Measurements from ENCODE around the gene MED15. TPM values are rescaled to one million over a fixed set of nuclear protein-coding genes. Genes with fewer than 3 reads are reported as not detected.
A peak's percentile ranks its signal among the peaks of the same experiment; 100 is the strongest.

MED15 gene
- total RNA-seq, 1 donor from 2014 or later = 77.8 TPM

DNA sequence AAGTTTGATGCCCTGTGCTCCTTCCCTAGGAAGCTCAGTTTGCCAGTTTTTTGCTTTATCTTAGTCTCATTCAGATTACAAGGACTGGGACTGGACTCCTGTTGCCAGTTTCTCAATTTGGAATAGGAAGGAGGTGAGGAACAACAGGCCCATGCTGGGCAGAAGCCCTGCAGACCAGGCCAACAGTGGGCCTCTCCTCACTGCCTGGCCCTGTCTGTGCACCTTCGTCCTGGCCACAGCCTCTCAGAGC lies 23.7 kb downstream of the MED15 start:
- peaks cover 3% of the 10 kb centered on the region for H3K9me3 Mint-ChIP-seq (ENCODE audit: low read depth)
- peaks cover 2% of the 10 kb centered on the region for H3K4me1 Mint-ChIP-seq (ENCODE audit: low read depth)
- peaks cover 5% of the 10 kb centered on the region for H3K36me3 Mint-ChIP-seq (ENCODE audit: insufficient read depth)
- no peaks in the 10 kb centered on the region for H3K27me3 Mint-ChIP-seq
- no peak overlapping the region for H3K4me3 Mint-ChIP-seq (ENCODE audit: low read depth)
- no peak overlapping the region for H3K27ac Mint-ChIP-seq
- no peak for DNase-seq (ENCODE audit: low spot score, unreplicated experiment)
- TF ChIP-seq, protein P1, sequence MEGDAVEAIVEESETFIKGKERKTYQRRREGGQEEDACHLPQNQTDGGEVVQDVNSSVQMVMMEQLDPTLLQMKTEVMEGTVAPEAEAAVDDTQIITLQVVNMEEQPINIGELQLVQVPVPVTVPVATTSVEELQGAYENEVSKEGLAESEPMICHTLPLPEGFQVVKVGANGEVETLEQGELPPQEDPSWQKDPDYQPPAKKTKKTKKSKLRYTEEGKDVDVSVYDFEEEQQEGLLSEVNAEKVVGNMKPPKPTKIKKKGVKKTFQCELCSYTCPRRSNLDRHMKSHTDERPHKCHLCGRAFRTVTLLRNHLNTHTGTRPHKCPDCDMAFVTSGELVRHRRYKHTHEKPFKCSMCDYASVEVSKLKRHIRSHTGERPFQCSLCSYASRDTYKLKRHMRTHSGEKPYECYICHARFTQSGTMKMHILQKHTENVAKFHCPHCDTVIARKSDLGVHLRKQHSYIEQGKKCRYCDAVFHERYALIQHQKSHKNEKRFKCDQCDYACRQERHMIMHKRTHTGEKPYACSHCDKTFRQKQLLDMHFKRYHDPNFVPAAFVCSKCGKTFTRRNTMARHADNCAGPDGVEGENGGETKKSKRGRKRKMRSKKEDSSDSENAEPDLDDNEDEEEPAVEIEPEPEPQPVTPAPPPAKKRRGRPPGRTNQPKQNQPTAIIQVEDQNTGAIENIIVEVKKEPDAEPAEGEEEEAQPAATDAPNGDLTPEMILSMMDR (IDR thresholded peaks at IDR 0.05; ENCODE audit: unreplicated experiment) = no peak

DNA sequence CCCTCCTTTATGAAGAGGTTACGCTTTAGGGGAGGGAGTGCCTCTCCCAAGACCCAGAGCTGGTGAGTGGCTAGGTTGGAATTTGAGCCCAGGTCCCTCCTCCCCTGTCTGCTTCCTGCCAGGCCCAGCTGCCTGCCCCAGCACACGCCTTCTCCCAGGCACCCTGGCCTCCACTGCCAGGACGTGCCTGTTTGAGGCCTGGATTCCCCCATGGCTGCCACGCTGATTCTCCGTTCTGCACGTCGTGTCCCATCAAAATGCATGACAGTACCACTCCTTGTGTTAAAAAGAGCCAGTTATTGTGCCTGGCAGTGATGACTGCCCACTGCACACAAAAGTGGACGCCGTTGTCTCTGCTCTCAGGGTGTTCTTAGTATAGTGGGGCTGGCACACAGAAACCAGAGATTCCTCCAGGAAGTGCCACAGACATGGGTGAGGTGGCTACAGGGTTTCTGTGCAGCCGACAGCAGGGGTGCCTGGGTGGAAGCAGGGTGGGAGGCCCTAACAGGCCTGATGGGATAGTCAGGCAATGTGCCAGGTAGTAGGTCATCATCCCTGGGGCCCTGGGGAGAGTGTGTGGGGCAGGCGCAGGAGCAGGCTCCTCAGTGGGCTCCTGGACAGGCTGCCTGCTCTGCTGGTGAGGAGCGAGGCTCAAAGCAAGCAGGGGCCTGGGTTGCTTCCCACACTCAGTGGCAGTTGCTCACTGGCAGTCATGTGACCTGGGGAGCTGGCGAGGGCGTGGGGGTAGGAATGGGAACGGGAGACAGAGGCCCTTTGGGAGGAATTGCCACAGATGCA lies 24.2 kb downstream of the MED15 start:
- Mint-ChIP-seq H3K4me1 (ENCODE audit: low read depth) (peaks cover 2% of the 10 kb centered on the region), H3K4me3 (ENCODE audit: low read depth) (no peak overlapping the region), H3K9me3 (ENCODE audit: low read depth) (peaks cover 3% of the 10 kb centered on the region), H3K27me3 (no peaks in the 10 kb centered on the region), H3K27ac (no peak overlapping the region), H3K36me3 (ENCODE audit: insufficient read depth) (peaks cover 5% of the 10 kb centered on the region)
- TF ChIP-seq, protein P1 (IDR thresholded peaks at IDR 0.05; ENCODE audit: unreplicated experiment) = no peak
- no peak for DNase-seq (ENCODE audit: low spot score, unreplicated experiment)

DNA sequence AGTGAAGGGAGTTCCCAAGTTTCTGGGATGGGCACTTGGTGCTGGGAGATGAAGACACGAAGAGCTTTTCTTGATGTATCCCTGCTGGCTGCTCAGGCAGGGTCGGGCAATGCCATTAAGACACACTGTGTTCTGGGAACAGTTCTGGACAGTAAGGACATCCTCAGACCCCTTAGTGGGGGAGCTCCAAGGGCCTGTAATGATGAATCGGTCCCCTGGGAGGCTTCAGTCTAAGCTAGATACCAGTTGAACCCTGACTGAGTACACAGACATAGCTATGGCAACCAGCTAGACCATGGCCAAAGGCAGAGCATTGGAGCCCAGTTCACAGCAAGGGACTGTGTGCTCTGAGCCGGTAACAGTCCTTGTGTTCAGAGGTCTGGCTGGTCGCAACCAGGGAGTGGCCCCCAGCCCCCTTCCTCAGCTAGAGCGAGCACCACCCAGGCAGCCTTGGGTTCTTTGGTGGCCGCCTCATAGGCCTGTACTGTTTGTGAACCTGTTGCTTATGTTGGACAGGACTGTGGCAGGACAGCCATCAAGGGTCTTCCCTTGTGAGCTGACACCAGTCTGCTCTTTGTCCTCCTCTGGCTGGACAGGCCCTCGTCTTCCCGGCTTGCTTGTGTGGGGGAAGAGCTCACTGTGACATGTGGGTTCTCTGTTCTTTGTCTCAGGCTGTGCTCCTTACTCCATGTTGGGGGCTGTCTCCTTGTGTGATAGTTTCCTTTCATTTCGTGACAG lies 25.0 kb downstream of the MED15 start:
- TF ChIP-seq, protein P1 (IDR thresholded peaks at IDR 0.05; ENCODE audit: unreplicated experiment) = no peak
- peaks cover 3% of the 10 kb centered on the region for H3K9me3 Mint-ChIP-seq (ENCODE audit: low read depth)
- no peaks in the 10 kb centered on the region for H3K27me3 Mint-ChIP-seq
- DNase-seq (ENCODE audit: low spot score, unreplicated experiment) = no peak
- peaks cover 8% of the 10 kb centered on the region for H3K36me3 Mint-ChIP-seq (ENCODE audit: insufficient read depth)
- H3K4me1 Mint-ChIP-seq (ENCODE audit: low read depth) = peaks cover 2% of the 10 kb centered on the region
- H3K4me3 Mint-ChIP-seq (ENCODE audit: low read depth) = no peak overlapping the region
- peak overlapping the region; percentile 60 for H3K27ac Mint-ChIP-seq

DNA sequence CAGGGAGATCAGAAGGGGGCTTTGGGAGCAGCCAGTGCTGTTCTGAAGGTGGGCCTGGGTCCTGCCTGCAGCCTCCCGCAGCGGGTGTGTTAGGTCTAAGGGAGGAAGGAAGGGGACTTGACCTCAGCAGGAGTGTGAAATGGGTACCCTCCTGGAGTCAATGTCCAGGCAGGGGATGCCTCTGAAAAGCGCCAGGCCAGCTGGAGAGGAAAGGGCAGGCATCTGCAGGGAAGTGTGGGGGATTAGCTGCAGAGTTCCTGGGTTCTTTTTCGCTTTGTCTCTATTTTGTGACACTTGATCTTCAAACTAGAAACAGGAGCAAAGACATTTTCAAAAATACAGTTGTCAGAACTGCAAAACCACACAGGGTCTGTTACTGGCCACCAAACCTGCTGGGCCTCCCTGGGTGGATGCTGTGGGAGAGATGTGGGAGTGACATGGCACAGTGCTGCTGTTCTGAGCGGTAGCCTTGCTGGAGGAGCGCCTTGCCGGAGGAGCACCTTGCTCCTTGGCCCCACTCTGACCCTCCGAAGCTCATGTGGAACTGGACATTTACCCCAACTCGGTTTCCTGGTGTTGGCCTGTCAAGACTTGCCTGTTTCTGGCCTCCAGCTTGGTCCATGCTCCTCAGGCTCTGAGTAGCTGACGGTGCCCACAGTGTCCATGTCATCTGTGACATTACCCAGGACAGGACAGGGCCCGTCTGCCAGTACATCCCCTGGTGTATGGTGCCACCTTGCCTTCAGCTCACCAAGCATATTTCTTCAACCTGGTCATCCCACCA lies 25.9 kb downstream of the MED15 start:
- Mint-ChIP-seq H3K27ac (peak overlapping the region; percentile 60), H3K4me1 (ENCODE audit: low read depth) (peaks cover 2% of the 10 kb centered on the region), H3K4me3 (ENCODE audit: low read depth) (no peak overlapping the region), H3K36me3 (ENCODE audit: insufficient read depth) (peaks cover 6% of the 10 kb centered on the region), H3K27me3 (no peaks in the 10 kb centered on the region), H3K9me3 (ENCODE audit: low read depth) (no peaks in the 10 kb centered on the region)
- TF ChIP-seq, protein P1 (IDR thresholded peaks at IDR 0.05; ENCODE audit: unreplicated experiment) = no peak
- no peak for DNase-seq (ENCODE audit: low spot score, unreplicated experiment)

DNA sequence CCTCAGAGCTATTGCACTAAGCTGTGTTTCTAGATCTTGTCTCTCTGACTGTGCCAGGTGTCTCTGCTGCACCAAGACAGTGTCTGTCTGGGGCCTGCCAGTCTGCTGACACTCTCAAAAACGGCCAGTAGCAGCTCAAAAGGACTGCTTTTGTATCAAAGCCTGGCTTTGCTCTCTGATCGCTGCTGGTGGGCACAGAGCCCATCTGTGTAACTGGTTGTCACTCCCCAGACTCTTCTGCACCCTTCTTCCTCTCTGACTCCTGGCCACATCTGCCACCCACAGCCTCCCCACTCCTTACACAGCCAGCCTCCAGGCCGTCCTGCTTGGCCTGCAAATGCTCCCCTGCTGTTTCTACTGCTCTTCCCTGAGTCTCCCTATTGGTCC lies 26.5 kb downstream of the MED15 start:
- TF ChIP-seq, protein P1 (IDR thresholded peaks at IDR 0.05; ENCODE audit: unreplicated experiment) = no peak
- Mint-ChIP-seq H3K9me3 (ENCODE audit: low read depth) (no peaks in the 10 kb centered on the region), H3K4me1 (ENCODE audit: low read depth) (peaks cover 2% of the 10 kb centered on the region), H3K27me3 (no peaks in the 10 kb centered on the region), H3K4me3 (ENCODE audit: low read depth) (no peak overlapping the region), H3K36me3 (ENCODE audit: insufficient read depth) (peaks cover 6% of the 10 kb centered on the region), H3K27ac (no peak overlapping the region)
- DNase-seq (ENCODE audit: low spot score, unreplicated experiment) = no peak

Data from progenitor cell of endocrine pancreas (in vitro differentiated cells).